Astrocyte of the spinal cord (primary cell): ENCODE results near the gene FOXM1.
A peak's percentile ranks its signal among the peaks of the same experiment; 100 is the strongest.

ENCODE experiments used
- DNase-seq: peaks from one replicate; pipeline ENCODE4 v3.0.0; 2011; ENCODE audit warnings: low read depth, low spot score
- H3K4me3 ChIP-seq: 2 replicates; pipeline ENCODE4 v1.5.1; 2011; ENCODE audit warnings: low read depth, mild to moderate bottlenecking, low read length, moderate library complexity
- CTCF ChIP-seq: IDR thresholded peaks from 2 replicates; pipeline ENCODE4 v1.5.1; 2012; ENCODE audit warnings: low read depth, mild to moderate bottlenecking, low read length, inconsistent platforms
- in situ Hi-C: cut with HindIII; loops from 2 replicates; pipeline ENCODE4 v1.10.0; 2017; ENCODE audit warnings: low sequenced_read_pairs

Gene FOXM1, protein sequence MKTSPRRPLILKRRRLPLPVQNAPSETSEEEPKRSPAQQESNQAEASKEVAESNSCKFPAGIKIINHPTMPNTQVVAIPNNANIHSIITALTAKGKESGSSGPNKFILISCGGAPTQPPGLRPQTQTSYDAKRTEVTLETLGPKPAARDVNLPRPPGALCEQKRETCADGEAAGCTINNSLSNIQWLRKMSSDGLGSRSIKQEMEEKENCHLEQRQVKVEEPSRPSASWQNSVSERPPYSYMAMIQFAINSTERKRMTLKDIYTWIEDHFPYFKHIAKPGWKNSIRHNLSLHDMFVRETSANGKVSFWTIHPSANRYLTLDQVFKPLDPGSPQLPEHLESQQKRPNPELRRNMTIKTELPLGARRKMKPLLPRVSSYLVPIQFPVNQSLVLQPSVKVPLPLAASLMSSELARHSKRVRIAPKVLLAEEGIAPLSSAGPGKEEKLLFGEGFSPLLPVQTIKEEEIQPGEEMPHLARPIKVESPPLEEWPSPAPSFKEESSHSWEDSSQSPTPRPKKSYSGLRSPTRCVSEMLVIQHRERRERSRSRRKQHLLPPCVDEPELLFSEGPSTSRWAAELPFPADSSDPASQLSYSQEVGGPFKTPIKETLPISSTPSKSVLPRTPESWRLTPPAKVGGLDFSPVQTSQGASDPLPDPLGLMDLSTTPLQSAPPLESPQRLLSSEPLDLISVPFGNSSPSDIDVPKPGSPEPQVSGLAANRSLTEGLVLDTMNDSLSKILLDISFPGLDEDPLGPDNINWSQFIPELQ

GRCh38 chr12:2877047-2877952, at the start of gene FOXM1, which contains the start of gene RHNO1:
Gene FOXM1 (minus strand): TSS chr12:2877174. CDS start chr12:2874478, 2,696 bp downstream.
Gene RHNO1 (plus strand): TSS chr12:2877223. CDS start chr12:2885367, 8,144 bp downstream.
- in situ Hi-C loops, result no loop called here
- H3K4me3 ChIP-seq, result peak within 1 kb of the TSS; percentile 76
- peak; percentile 88 for DNase-seq
- TF ChIP-seq CTCF, result peak; percentile 18

DNA sequence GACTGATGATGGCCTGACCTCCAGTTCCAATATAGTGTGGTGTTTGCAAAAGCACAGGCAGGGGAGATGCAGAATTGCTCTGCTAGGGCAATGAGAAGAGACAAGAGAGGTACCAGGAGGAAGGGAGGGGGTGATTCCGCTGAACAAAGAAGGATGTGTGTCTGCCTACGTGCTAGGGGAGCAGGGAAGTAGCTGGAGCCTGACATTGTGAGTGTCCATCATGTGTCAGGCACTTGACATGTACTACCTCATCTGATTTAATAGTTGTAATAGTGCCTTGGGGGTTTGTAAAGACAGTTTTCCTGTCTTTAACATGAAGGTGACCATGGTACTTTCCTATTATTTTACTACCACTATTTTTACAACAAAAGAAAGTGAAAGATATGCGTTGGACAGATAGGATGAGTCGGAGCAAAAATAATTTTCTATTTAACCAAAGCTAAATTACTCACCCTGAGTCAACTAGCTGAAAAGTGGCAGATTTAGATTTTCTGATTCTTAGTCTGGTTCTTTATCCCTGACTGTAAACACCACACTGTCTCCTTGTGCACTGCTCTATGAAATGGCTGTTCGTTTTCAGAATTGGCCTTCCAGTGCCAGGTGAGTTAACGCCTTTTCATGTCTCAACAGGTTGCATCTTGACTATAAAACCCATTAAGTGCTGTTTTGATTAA, 48.5 kb upstream of the FOXM1 start:
- TF ChIP-seq CTCF, result no peak
- DNase-seq, result no peak
- in situ Hi-C loops, result no loop called here
- no peak overlapping the region for H3K4me3 ChIP-seq

GRCh38 chr12:2924019-2924418, 47.0 kb upstream of the FOXM1 start:
- DNase-seq, result peak; percentile 60
- in situ Hi-C loops, result no loop called here
- no peak for TF ChIP-seq CTCF
- H3K4me3 ChIP-seq, result no peak overlapping the region

DNA sequence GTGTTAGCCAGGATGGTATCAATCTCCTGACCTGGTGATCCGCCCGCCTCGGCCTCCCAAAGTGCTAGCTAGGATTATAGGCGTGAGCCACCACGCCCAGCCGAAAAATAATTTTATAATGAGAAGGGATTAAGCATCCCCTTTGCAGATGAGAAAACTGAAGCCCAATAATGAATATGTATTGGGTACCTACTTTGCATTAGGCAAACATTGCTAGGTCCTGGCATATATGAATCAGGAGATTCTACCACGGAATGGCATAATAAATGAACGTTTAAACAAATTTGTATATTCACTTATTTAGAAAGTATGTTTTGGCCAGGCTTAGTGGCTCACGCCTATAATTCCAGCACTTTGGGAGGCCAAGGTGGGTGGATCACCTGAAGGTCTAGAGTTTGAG, 46.1 kb upstream of the FOXM1 start:
- no peak for TF ChIP-seq CTCF
- DNase-seq, result no peak
- in situ Hi-C loops, result no loop called here

DNA sequence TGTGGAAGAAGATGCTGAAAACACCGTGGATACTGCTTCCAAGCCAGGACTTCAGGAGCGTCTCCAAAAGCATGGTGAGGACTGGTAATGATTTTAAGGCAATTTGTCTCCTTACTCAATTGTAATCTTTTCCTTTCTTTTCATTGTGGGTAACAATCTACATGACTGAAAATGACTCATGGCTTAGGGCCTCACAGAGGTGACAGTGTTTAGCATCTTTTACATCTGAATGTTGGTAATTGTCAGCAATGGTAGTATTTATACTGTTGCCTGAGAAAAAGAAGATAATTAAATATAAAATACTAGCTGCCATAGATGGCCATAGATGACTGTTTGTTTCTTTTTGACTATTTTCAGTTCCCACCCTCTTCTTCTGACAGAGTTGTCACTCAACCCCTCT, 45.4 kb upstream of the FOXM1 start:
- no peak overlapping the region for H3K4me3 ChIP-seq
- no peak for TF ChIP-seq CTCF
- in situ Hi-C loops, result no loop called here
- DNase-seq, result no peak

More for the DNA sequence above, 46.1 kb upstream of the FOXM1 start:
- H3K4me3 ChIP-seq, result no peak overlapping the region

- DNase-seq, result no peak
- in situ Hi-C loops, result no loop called here
- no peak for TF ChIP-seq CTCF
- no peak overlapping the region for H3K4me3 ChIP-seq
These were observed 42.3 kb upstream of the FOXM1 start for GRCh38 chr12:2919249-2919648.
